ENCODE measurements around the gene GNG8.

DNA sequence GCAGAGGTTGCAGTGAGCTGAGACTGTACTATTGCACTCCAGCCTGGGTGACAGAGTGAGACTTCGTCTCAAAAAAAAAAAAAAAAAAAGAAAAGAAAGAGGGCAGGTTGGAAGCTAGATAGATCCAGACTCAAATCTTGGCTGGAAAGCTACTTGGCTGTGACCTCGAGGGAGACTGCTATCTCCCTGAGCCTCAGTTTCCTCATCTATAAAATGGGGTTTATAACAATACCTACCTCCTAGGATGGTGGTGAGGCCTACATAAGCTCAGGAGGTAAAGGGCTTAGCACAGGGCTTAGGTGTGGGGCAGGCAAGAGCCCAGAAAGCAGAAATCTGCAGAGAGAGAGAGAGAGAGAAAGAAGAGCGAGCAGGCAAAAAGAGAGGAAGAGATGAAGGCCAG, 49.2 kb upstream of the GNG8 start:
- TF ChIP-seq HDAC8 (tag; IDR thresholded peaks at IDR 0.05) (no peak), POLR2A (conservative IDR thresholded peaks at IDR 0.05) (no peak), MAFK (IDR thresholded peaks at IDR 0.05; ENCODE audit: low read length) (no peak), KLF1 (tag; IDR thresholded peaks at IDR 0.05) (no peak), USF1 (CRISPR knock-in tag; IDR thresholded peaks at IDR 0.05) (no peak), RBFOX2 (IDR thresholded peaks at IDR 0.05; ENCODE audit: low read depth, low read length) (no peak), CHD4 (IDR thresholded peaks at IDR 0.05; ENCODE audit: insufficient read depth, insufficient replicate concordance, low read depth, low read length, poor library complexity, severe bottlenecking) (no peak), HOXB6 (CRISPR knock-in tag; IDR thresholded peaks at IDR 0.05; ENCODE audit: borderline replicate concordance) (no peak), AFF1 (IDR thresholded peaks at IDR 0.05; ENCODE audit: low read depth in 1 of 2, partially characterized antibody in 2 of 2) (no peak), MBD2 (IDR thresholded peaks at IDR 0.05; ENCODE audit: borderline replicate concordance, low read depth) (no peak), POLR2AphosphoS5 (IDR thresholded peaks at IDR 0.05; ENCODE audit: control insufficient read depth, insufficient read depth, low read depth, low read length) (no peak), JUN (IDR thresholded peaks at IDR 0.05; ENCODE audit: borderline replicate concordance, low read depth, low read length) (no peak), JUN (CRISPR knock-in tag; IDR thresholded peaks at IDR 0.05; ENCODE audit: borderline replicate concordance) (no peak)
- TF ChIP-seq, protein P1, sequence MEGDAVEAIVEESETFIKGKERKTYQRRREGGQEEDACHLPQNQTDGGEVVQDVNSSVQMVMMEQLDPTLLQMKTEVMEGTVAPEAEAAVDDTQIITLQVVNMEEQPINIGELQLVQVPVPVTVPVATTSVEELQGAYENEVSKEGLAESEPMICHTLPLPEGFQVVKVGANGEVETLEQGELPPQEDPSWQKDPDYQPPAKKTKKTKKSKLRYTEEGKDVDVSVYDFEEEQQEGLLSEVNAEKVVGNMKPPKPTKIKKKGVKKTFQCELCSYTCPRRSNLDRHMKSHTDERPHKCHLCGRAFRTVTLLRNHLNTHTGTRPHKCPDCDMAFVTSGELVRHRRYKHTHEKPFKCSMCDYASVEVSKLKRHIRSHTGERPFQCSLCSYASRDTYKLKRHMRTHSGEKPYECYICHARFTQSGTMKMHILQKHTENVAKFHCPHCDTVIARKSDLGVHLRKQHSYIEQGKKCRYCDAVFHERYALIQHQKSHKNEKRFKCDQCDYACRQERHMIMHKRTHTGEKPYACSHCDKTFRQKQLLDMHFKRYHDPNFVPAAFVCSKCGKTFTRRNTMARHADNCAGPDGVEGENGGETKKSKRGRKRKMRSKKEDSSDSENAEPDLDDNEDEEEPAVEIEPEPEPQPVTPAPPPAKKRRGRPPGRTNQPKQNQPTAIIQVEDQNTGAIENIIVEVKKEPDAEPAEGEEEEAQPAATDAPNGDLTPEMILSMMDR (IDR thresholded peaks at IDR 0.05 in 2 of 3, conservative IDR thresholded peaks at IDR 0.05 in 1 of 3; ENCODE audit: insufficient read depth in 2 of 3, low read depth in 1 of 3, low read length in 3 of 3), result no peak
- TF ChIP-seq, protein P2, sequence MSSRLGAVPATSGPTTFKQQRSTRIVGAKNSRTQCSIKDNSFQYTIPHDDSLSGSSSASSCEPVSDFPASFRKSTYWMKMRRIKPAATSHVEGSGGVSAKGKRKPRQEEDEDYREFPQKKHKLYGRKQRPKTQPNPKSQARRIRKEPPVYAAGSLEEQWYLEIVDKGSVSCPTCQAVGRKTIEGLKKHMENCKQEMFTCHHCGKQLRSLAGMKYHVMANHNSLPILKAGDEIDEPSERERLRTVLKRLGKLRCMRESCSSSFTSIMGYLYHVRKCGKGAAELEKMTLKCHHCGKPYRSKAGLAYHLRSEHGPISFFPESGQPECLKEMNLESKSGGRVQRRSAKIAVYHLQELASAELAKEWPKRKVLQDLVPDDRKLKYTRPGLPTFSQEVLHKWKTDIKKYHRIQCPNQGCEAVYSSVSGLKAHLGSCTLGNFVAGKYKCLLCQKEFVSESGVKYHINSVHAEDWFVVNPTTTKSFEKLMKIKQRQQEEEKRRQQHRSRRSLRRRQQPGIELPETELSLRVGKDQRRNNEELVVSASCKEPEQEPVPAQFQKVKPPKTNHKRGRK (tag; IDR thresholded peaks at IDR 0.05), result no peak

Measured in K562 (cell line).